GOT3 (cell line): Measurements from ENCODE around the gene IQSEC1.

ENCODE experiments used
- DNase-seq: peaks from one replicate; lab custom pipeline; 2025; ENCODE audit warnings: mixed read lengths; lab: John Stamatoyannopoulos, UW

The IQSEC1 gene

GRCh38 chr3:12934431-12934830 lies 138.8 kb downstream of the IQSEC1 start:
- DNase-seq = no peak

GRCh38 chr3:12933901-12934300 lies 139.3 kb downstream of the IQSEC1 start:
- DNase-seq = no peak

GRCh38 chr3:12932754-12933153 lies 140.5 kb downstream of the IQSEC1 start:
- no peak for DNase-seq

GRCh38 chr3:12932347-12932746 lies 140.9 kb downstream of the IQSEC1 start:
- DNase-seq = no peak

- DNase-seq = no peak
Observed at GRCh38 chr3:12931273-12931905, 141.8 kb downstream of the IQSEC1 start.

- DNase-seq = no peak
Observed at GRCh38 chr3:12929801-12930200, 143.4 kb downstream of the IQSEC1 start.

GRCh38 chr3:12926660-12927059 lies 146.6 kb downstream of the IQSEC1 start:
- no peak for DNase-seq

- no peak for DNase-seq
Observed at GRCh38 chr3:12925648-12926047, 147.6 kb downstream of the IQSEC1 start.

DNA sequence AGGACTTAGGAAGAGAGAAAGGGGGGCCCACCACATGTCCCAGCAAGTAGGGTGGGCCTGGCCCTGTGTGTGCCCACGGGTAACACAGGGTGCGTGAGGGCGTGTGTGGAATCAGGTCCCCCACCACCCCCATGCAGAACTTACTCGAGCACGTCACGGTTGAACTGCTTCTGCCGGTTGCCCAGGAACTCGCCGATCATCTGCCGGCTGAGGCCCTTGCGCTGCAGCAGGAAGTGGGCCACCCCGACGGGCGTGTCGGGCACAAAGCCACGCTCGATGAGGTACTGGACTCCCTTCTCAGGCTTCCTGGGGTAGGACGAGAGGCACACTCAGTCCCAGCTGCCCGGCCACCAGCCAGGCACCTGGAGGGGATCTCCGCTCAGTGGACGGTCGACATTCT lies 148.8 kb downstream of the IQSEC1 start:
- DNase-seq = no peak

DNA sequence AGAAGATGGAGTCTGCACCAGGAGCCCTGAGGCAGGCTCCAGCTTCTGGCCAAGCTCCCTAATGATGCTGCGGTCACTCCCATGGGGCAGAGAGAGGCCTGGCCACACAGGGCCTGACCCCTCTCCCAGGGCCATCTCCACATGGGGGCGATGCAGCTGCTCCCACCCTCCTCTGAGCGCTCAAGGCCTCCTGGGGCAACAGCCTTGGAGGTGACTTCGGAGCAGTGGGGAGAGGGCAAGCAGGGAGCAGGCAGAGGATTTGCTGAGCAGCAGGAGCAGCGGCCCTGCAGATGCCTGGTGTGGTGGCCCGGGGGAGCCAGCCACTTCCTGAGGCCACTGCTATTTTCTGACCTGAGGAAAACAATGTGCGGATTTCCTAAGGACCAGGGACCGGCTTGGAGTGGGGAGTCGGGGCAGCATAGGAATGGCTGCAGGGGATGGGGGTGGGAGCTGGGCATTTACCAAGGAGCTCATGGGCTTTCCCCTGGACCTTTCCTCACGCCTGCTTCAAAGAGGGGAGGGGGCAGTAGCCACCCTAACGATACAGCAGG lies 150.3 kb downstream of the IQSEC1 start:
- no peak for DNase-seq

- DNase-seq = no peak
Observed at GRCh38 chr3:12922306-12922705, 150.9 kb downstream of the IQSEC1 start.

- DNase-seq = no peak
Observed at GRCh38 chr3:12921736-12922135, 151.5 kb downstream of the IQSEC1 start.

DNA sequence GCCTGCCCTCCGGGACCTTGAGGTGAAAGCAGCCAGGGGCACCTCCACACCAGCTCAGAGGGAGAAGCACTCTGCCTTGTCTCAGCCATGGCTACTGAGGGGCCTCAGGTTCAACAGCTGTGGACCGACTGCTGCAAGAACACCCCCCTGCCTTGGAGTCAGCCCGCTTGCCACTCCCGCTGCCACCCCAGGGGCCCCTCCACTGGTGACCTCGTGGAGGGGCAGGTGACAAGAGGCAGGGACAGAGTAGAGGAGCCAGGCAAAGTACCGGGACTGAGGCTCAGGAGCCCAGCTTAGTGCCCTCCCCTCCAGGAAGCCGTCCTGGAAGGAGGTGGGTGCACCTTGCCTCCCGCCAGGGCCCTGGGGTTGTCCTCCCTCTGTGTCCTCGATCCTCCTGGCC lies 152.3 kb downstream of the IQSEC1 start:
- DNase-seq = no peak

- no peak for DNase-seq
Observed at GRCh38 chr3:12919205-12919604, 154.0 kb downstream of the IQSEC1 start.

GRCh38 chr3:12918231-12918630 lies 155.0 kb downstream of the IQSEC1 start:
- no peak for DNase-seq

GRCh38 chr3:12916159-12916558 lies 157.1 kb downstream of the IQSEC1 start:
- no peak for DNase-seq

DNA sequence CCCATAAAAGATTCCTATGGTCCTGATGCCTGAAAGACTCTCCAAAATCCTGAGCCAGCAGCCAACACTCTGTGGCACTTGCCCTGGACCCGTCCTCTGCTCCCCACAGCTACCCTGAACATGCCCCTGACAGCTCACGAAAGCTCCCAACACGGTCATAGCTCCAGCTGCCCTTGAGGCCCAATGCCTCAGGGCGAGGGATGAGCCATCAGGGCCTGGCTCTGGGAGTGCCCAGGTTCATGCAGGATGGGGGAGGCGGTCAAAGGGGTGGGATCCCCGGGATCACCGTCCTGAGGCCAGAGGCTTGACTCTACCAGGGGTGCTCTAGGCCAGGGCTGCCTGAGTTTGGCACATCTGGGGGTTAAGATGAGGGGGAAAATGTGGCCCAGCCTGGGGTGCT lies 159.1 kb downstream of the IQSEC1 start:
- DNase-seq = no peak

DNA sequence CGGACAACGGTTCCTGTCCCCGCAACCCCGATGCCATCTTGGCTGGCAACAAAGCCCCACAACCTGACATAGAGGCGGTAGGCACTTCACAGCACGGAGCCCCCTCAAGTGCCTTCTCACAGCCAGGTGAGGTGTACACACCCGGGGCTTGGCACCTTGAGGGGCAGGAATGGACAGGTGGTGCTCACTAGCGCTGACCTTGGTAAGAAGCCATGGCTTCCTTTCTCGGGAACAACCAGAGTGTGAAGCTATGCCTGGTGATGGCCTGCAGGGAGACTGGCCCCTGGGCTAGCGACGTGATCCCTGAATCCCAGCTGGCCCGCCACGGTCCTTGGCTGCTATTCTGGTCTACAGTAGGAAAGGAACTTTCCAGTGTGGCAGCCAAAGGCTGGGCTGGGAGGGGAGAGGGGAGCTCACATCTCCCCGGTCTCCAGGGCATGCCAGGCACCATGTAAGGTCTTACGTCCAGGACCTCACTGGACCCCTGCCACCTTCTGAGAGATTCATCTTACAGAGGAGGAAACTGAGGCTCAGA lies 161.3 kb downstream of the IQSEC1 start:
- no peak for DNase-seq

GRCh38 chr3:12910356-12911099 lies 162.7 kb downstream of the IQSEC1 start:
- no peak for DNase-seq

GRCh38 chr3:12909710-12910109 lies 163.5 kb downstream of the IQSEC1 start:
- no peak for DNase-seq

GRCh38 chr3:12908859-12909258 lies 164.4 kb downstream of the IQSEC1 start:
- no peak for DNase-seq

DNA sequence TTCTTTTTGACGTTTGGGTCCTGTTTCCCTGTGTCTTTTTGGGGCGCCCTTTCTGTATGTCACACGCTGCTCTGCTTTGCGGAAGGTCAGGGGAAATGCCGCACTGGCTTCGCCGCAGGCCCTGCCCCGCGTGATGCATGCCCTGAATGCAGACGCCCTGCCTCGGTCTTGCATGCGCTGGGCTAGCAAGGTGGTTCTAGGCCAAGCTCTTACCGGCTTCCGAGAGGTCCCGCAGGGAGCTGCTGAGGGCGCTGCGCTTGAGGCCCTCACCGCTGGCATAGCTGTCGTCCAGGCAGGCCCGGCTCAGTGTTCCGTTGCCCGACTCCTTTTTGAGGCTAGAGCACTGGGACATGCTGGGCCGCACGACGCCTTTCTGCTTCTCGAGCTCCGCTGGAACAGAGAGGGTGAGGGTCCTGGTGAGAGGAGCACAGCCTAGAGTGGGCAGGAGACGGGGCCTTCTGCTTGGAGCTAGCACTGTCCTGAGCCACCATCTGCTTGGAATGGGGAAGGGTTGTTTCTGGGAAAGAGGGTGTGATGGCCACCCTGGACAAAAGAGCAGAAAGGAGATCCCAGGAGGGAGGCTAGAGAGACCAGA lies 165.0 kb downstream of the IQSEC1 start:
- DNase-seq = no peak

GRCh38 chr3:12907729-12908128 lies 165.5 kb downstream of the IQSEC1 start:
- DNase-seq = no peak
